Karpas-422 (cell line): ENCODE data around the gene STAT5B. TPM values are rescaled to one million over a fixed set of nuclear protein-coding genes. Genes with fewer than 3 reads are reported as not detected.
A peak's percentile ranks its signal among the peaks of the same experiment; 100 is the strongest.
"Not testable (repeated sequence)": the region's sequence is repeated elsewhere in the genome, so short reads cannot be mapped to it uniquely, and the experiment has no call there.

ENCODE experiments used
- DNase-seq: peaks from one replicate; pipeline ENCODE4 v3.0.0-alpha.2; 2015
- H2AFZ ChIP-seq: fragments of 200-600 bp; sonication (generic); 2 replicates; pipeline ENCODE4 v1.6.1; 2014; ENCODE audit warnings: antibody characterized with exemption, low read length, mixed read lengths
- H3K27ac ChIP-seq: fragments of 200-600 bp; sonication (generic); 2 replicates; pipeline ENCODE4 v1.5.1; 2014; ENCODE audit warnings: mild to moderate bottlenecking, low read length, moderate library complexity
- H3K27me3 ChIP-seq: fragments of 200-600 bp; sonication (generic); 2 replicates; pipeline ENCODE4 v1.6.1; 2014; ENCODE audit warnings: low read length, mixed read lengths
- H3K36me3 ChIP-seq: fragments of 200-600 bp; sonication (generic); 2 replicates; pipeline ENCODE4 v1.6.1; 2014; ENCODE audit warnings: low read length, mixed read lengths; ENCODE audit not compliant: insufficient read depth
- H3K4me1 ChIP-seq: fragments of 200-600 bp; sonication (generic); 2 replicates; pipeline ENCODE4 v1.6.1; 2014; ENCODE audit warnings: mild to moderate bottlenecking, low read length, mixed read lengths
- H3K4me2 ChIP-seq: fragments of 200-600 bp; sonication (generic); 2 replicates; pipeline ENCODE4 v1.6.1; 2014; ENCODE audit warnings: low read length, low read depth, mild to moderate bottlenecking; ENCODE audit not compliant: poor library complexity, severe bottlenecking
- H3K4me3 ChIP-seq: fragments of 200-600 bp; sonication (generic); 2 replicates; pipeline ENCODE4 v1.5.1; 2014; ENCODE audit warnings: mild to moderate bottlenecking, antibody characterized with exemption, low read length, mixed read lengths
- H3K79me2 ChIP-seq: fragments of 200-600 bp; sonication (generic); 2 replicates; pipeline ENCODE4 v1.6.1; 2014; ENCODE audit warnings: mild to moderate bottlenecking, low read length, mixed read lengths
- H3K9ac ChIP-seq: fragments of 200-600 bp; sonication (generic); 2 replicates; pipeline ENCODE4 v1.6.0; 2014; ENCODE audit warnings: low read length
- H3K9me2 ChIP-seq: fragments of 200-600 bp; sonication (generic), shearing (Covaris generic); replicated peaks from 2 replicates; pipeline ENCODE4 v1.6.0; 2014; ENCODE audit warnings: mild to moderate bottlenecking, low read length, moderate library complexity; ENCODE audit not compliant: insufficient read depth
- H3K9me3 ChIP-seq: fragments of 300-700, 200-600 bp; sonication (generic); 2 replicates; pipeline ENCODE4 v1.6.1; 2014; ENCODE audit warnings: low read length, mixed read lengths
- H4K20me1 ChIP-seq: fragments of 200-600 bp; sonication (generic); 2 replicates; pipeline ENCODE4 v1.6.1; 2014; ENCODE audit warnings: mild to moderate bottlenecking, antibody characterized with exemption, low read length, low read depth; ENCODE audit not compliant: insufficient read depth
- total RNA-seq: library from RNA; depleted of rRNA; stranded (reverse); fragments of >200 nt; shearing (Covaris generic); gene quantifications from 2 replicates; pipeline ENCODE4 v1.2.3, GENCODE V29; 2014; ENCODE audit warnings: low replicate concordance

STAT5B gene
- total RNA-seq, 1 experiment from 2014 or later = 110 TPM

DNA sequence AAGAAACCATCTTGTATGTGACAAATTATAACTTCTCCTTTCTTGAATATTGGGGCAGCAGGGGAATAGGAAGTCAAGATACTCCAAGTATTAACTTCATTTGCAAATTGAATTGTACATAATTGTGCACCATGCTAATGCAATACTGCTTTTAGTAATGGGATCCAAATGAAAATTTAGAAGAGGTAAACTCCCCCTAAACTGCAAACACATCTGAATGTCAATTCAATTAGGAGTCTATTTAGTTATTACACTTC lies 4.5 kb downstream of the STAT5B start:
- Histone ChIP-seq H3K36me3 (peaks cover 24% of the 10 kb centered on the region; the same call in 1 of the 2 replicates), H3K4me1 (peaks cover 56% of the 10 kb centered on the region), H3K27ac (peak overlapping the region; percentile 77), H2AFZ (no peak overlapping the region), H3K4me2 (peak overlapping the region; percentile 92), H3K79me2 (peaks cover 91% of the 10 kb centered on the region), H3K9ac (peak overlapping the region; percentile 96), H3K27me3 (no peaks in the 10 kb centered on the region), H4K20me1 (no peaks in the 10 kb centered on the region), H3K9me3 (no peaks in the 10 kb centered on the region), H3K4me3 (peak overlapping the region; percentile 96), H3K9me2 (no peaks in the 10 kb centered on the region)
- peak; percentile 59 for DNase-seq

GRCh38 chr17:42271006-42271778 lies 5.0 kb downstream of the STAT5B start:
- no peaks in the 10 kb centered on the region for H3K9me2 ChIP-seq
- no peak for DNase-seq
- peak overlapping the region; percentile 92 for H3K4me2 ChIP-seq
- no peak overlapping the region for H2AFZ ChIP-seq
- H3K4me1 ChIP-seq = peaks cover 56% of the 10 kb centered on the region
- H3K27me3 ChIP-seq = no peaks in the 10 kb centered on the region
- H3K36me3 ChIP-seq = peaks cover 24% of the 10 kb centered on the region; the same call in 1 of the 2 replicates
- no peaks in the 10 kb centered on the region for H3K9me3 ChIP-seq
- H3K4me3 ChIP-seq = peak overlapping the region; percentile 96
- no peaks in the 10 kb centered on the region for H4K20me1 ChIP-seq
- peak overlapping the region; percentile 96 for H3K9ac ChIP-seq
- H3K79me2 ChIP-seq = peaks cover 96% of the 10 kb centered on the region
- H3K27ac ChIP-seq = peak overlapping the region; percentile 77

- peaks cover 56% of the 10 kb centered on the region for H3K4me1 ChIP-seq
- H3K27me3 ChIP-seq = no peaks in the 10 kb centered on the region
- no peaks in the 10 kb centered on the region for H3K9me2 ChIP-seq
- H3K4me2 ChIP-seq = peak overlapping the region; percentile 92
- no peak overlapping the region for H2AFZ ChIP-seq
- no peaks in the 10 kb centered on the region for H4K20me1 ChIP-seq
- no peak overlapping the region for H3K4me3 ChIP-seq
- H3K36me3 ChIP-seq = peaks cover 25% of the 10 kb centered on the region; the same call in 1 of the 2 replicates
- H3K9ac ChIP-seq = no peak overlapping the region
- DNase-seq = no peak
- H3K79me2 ChIP-seq = peaks cover 99% of the 10 kb centered on the region
- peak overlapping the region; percentile 77 for H3K27ac ChIP-seq
- no peaks in the 10 kb centered on the region for H3K9me3 ChIP-seq
Observed at GRCh38 chr17:42270596-42270995, 5.6 kb downstream of the STAT5B start.

GRCh38 chr17:42270170-42270535 lies 6.0 kb downstream of the STAT5B start:
- peaks cover 56% of the 10 kb centered on the region for H3K4me1 ChIP-seq
- no peak for DNase-seq
- H3K9ac ChIP-seq = no peak overlapping the region
- H3K79me2 ChIP-seq = peaks cover 99% of the 10 kb centered on the region
- no peaks in the 10 kb centered on the region for H3K9me3 ChIP-seq
- H3K27ac ChIP-seq = 0 out of 2 replicates have a peak overlapping the region, but pooled peaks have one; percentile 77
- no peak overlapping the region for H3K4me2 ChIP-seq
- no peak overlapping the region for H3K4me3 ChIP-seq
- no peaks in the 10 kb centered on the region for H3K9me2 ChIP-seq
- H3K27me3 ChIP-seq = no peaks in the 10 kb centered on the region
- H3K36me3 ChIP-seq = peaks cover 29% of the 10 kb centered on the region; the same call in 1 of the 2 replicates
- H4K20me1 ChIP-seq = no peaks in the 10 kb centered on the region
- H2AFZ ChIP-seq = no peak overlapping the region

- no peaks in the 10 kb centered on the region for H3K9me2 ChIP-seq
- no peaks in the 10 kb centered on the region for H3K9me3 ChIP-seq
- DNase-seq = peak; percentile 40
- H3K9ac ChIP-seq = no peak overlapping the region
- H3K4me3 ChIP-seq = no peak overlapping the region
- H4K20me1 ChIP-seq = no peaks in the 10 kb centered on the region
- H3K79me2 ChIP-seq = peaks cover 87% of the 10 kb centered on the region
- H2AFZ ChIP-seq = no peak overlapping the region
- H3K27me3 ChIP-seq = no peaks in the 10 kb centered on the region
- H3K27ac ChIP-seq = peak overlapping the region; percentile 44; the same call in 1 of the 2 replicates
- no peak overlapping the region for H3K4me2 ChIP-seq
- H3K36me3 ChIP-seq = peaks cover 31% of the 10 kb centered on the region; the same call in 1 of the 2 replicates
- H3K4me1 ChIP-seq = peaks cover 41% of the 10 kb centered on the region
Observed at GRCh38 chr17:42268236-42268635, 8.0 kb downstream of the STAT5B start.

DNA sequence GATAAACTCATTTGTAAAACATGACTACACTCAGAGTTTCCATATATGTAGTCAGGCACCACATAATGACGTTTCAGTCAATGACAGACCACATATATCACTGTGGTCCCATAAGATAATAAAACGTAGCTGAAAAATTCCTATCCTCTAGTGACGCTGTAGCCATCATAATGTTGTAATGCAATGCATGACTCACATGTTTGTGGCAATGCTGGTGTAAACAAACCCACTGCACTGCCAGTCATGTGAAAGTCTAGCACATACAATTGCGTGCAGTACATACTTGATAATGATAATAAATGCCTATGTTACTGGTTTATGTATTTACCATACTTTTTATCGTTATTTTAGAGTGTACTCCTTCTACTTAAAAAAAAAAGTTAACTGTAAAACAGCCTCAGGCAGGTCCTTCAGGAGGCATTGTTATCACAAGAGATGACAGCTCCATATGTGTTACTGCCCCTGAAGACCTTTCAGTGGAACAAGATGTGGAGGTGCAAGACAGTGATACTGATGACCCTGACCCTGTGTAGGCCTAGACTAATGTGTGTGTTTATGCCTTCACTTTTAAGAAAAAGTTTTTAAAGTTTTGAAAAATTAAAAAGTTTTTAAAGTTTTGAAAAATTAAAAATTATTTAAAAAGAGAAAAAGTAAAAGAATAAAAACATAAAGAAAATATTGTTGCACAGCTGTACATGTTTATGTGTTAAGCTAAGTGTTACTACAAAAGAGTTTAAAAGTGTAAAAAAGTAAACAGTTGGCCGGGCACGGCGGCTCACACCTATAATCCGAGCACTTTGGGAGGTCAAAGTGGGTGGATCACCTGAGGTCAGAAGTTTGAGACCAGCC lies 9.0 kb downstream of the STAT5B start:
- DNase-seq = no peak
- H3K9me3 ChIP-seq = no peaks in the 10 kb centered on the region
- H3K4me3 ChIP-seq = no peak overlapping the region
- H4K20me1 ChIP-seq = no peaks in the 10 kb centered on the region
- peaks cover 31% of the 10 kb centered on the region; the same call in 1 of the 2 replicates for H3K36me3 ChIP-seq
- H3K9me2 ChIP-seq = no peaks in the 10 kb centered on the region
- H3K9ac ChIP-seq = no peak overlapping the region
- H2AFZ ChIP-seq = no peak overlapping the region
- H3K27me3 ChIP-seq = no peaks in the 10 kb centered on the region
- peaks cover 36% of the 10 kb centered on the region for H3K4me1 ChIP-seq
- no peak overlapping the region for H3K4me2 ChIP-seq
- peak overlapping the region; percentile 23 for H3K27ac ChIP-seq
- H3K79me2 ChIP-seq = peaks cover 83% of the 10 kb centered on the region

DNA sequence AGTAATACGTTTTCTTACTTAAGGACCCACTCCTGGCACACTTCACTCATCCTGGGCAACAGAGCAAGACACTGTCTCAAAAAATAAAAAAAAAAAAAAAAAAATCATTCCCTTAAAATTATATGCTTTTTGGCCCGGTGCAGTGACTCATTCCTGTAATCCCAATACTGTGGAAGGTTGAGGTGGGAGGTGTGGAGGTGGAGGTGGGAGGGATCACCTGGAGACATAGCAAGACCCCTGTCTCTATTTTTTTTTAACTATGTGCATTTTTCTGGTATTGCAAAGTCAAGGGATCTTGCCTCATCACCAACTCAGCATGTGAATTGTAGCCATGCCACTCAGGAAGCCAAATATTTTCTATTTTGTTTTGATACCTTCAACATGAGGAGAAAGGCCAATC lies 9.7 kb downstream of the STAT5B start:
- H4K20me1 ChIP-seq = no peaks in the 10 kb centered on the region
- H3K4me1 ChIP-seq = peaks cover 36% of the 10 kb centered on the region
- no peak overlapping the region for H3K9ac ChIP-seq
- no peak overlapping the region for H3K4me2 ChIP-seq
- DNase-seq = no peak
- H3K27me3 ChIP-seq = no peaks in the 10 kb centered on the region
- no peak overlapping the region for H3K4me3 ChIP-seq
- H3K79me2 ChIP-seq = peaks cover 83% of the 10 kb centered on the region
- H3K27ac ChIP-seq = peak overlapping the region; percentile 23
- H3K9me3 ChIP-seq = no peaks in the 10 kb centered on the region
- H3K9me2 ChIP-seq = no peaks in the 10 kb centered on the region
- H3K36me3 ChIP-seq = peaks cover 31% of the 10 kb centered on the region; the same call in 1 of the 2 replicates
- H2AFZ ChIP-seq = no peak overlapping the region

DNA sequence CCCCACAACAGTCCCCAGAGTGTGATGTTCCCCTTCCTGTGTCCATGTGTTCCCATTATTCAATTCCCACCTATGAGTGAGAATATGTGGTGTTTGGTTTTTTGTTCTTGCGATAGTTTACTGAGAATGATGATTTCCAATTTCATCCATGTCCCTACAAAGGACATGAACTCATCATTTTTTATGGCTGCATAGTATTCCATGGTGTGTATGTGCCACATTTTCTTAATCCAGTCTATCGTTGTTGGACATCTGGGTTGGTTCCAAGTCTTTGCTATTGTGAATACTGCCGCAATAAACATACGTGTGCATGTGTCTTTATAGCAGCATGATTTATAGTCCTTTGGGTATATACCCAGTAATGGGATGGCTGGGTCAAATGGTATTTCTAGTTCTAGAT lies 11.8 kb downstream of the STAT5B start:
- DNase-seq, H3K9ac ChIP-seq, H3K9me3 ChIP-seq, H3K4me3 ChIP-seq, H2AFZ ChIP-seq, H3K27me3 ChIP-seq, H3K9me2 ChIP-seq, H3K4me2 ChIP-seq, H4K20me1 ChIP-seq, H3K27ac ChIP-seq: not testable (repeated sequence)
- Histone ChIP-seq H3K4me1 (peaks cover 46% of the 10 kb centered on the region), H3K36me3 (peaks cover 24% of the 10 kb centered on the region; the same call in 1 of the 2 replicates), H3K79me2 (peaks cover 73% of the 10 kb centered on the region)
